Suprapubic skin (tissue), 3 donors: ENCODE data around the gene DPYSL4.

Source experiments
- CTCF ChIP-seq, 2 donors: fragments of 200-600 bp in 1 of 2; fragments of 450-650 bp in 1 of 2; sonication (generic) in 1 of 2; IDR thresholded peaks; one replicate each; pipeline ENCODE4 v1.5.1; 2016 to 2019; ENCODE audit warnings: antibody characterized with exemption in 2 of 2, mild to moderate bottlenecking in 1 of 2, moderate library complexity in 1 of 2
- POLR2AphosphoS5 ChIP-seq, 3 donors: sonication (generic); formaldehyde crosslinking; IDR thresholded peaks; one replicate each; pipeline ENCODE4 v1.6.1; 2017; ENCODE audit warnings: antibody characterized with exemption in 3 of 3

GRCh38 chr10:132176623-132177500, 9.9 kb upstream of the DPYSL4 start:
- TF ChIP-seq POLR2AphosphoS5 (IDR thresholded peaks at IDR 0.05) (no peak), CTCF (IDR thresholded peaks at IDR 0.05) (no peak)
